Heart left ventricle (tissue), 13 donors: ENCODE data around the gene CCM2.

Source experiments
- CTCF ChIP-seq, 12 donors: fragments of 200-600 bp; sonication (generic) in 4 of 12; IDR thresholded peaks; one replicate each; pipeline versions ENCODE4 v1.5.0 to v1.8.0; 2018 to 2022; ENCODE audit warnings: antibody characterized with exemption in 12 of 12, mild to moderate bottlenecking in 5 of 12
- POLR2A ChIP-seq, 2 donors: fragments of 450-650 bp; IDR thresholded peaks; one replicate each; pipeline ENCODE4 v1.6.1; 2017; ENCODE audit warnings: antibody characterized with exemption in 2 of 2, mild to moderate bottlenecking in 2 of 2, moderate library complexity in 2 of 2
- donor health status: ischemic (EF 13 %, LVEDD 7.1; RV severe dilation, severe dysfunction).
- donor health status: DM: no; HTN: yes; CAD: no.
- donor health status: DM: no; HTN: no; CAD: no.
- donor health status: ischemic (EF 25% LVEDD 6.9; RV normal size, moderate dysfunction).
- donor health status: ischemic (EF 25% LVEDD 5.7; RV mildly dilated, moderate dysfunction).
- donor health status: ischemic (EF 35%, LVEDD 5.7; RV mildly dilated, moderate dysfunction).
- donor health status: nonischemic (EF 11% LVEDD 7.7; RV severe dilation, severe dysfunction).
- donor health status: DM: yes; HTN: yes; CAD: no.
- donor health status: PGD.
- donor health status: ischemic (EF 29% LVEDD 5.4; RV normal size, mild dysfunction).
- donor health status: nonischemic (EF 23%, LVEDD 6.1; RV moderate dilation, normal function).

GRCh38 chr7:45116048-45116447, 116.0 kb downstream of the CCM2 start:
- TF ChIP-seq POLR2A (IDR thresholded peaks at IDR 0.05), result no peak
- no peak for TF ChIP-seq CTCF (IDR thresholded peaks at IDR 0.05)
